Astrocyte of the spinal cord (primary cell): Measurements from ENCODE around the gene PLEKHA4.
"Not testable (repeated sequence)": the region's sequence is repeated elsewhere in the genome, so short reads cannot be mapped to it uniquely, and the experiment has no call there.

Source experiments
- DNase-seq: peaks from one replicate; pipeline ENCODE4 v3.0.0; 2011; ENCODE audit warnings: low read depth, low spot score
- H3K4me3 ChIP-seq: 2 replicates; pipeline ENCODE4 v1.5.1; 2011; ENCODE audit warnings: low read depth, mild to moderate bottlenecking, low read length, moderate library complexity
- CTCF ChIP-seq: IDR thresholded peaks from 2 replicates; pipeline ENCODE4 v1.5.1; 2012; ENCODE audit warnings: low read depth, mild to moderate bottlenecking, low read length, inconsistent platforms
- in situ Hi-C: cut with HindIII; loops from 2 replicates; pipeline ENCODE4 v1.10.0; 2017; ENCODE audit warnings: low sequenced_read_pairs

Gene PLEKHA4

GRCh38 chr19:48874303-48875135 is 6.1 kb upstream of the PLEKHA4 start:
- in situ Hi-C loops: no loop called here
- TF ChIP-seq CTCF: no peak
- peak; percentile 47 for DNase-seq
- peak overlapping the region; percentile 100 for H3K4me3 ChIP-seq

- in situ Hi-C loops: no loop called here
- DNase-seq: no peak
- no peak for TF ChIP-seq CTCF
- peak overlapping the region; percentile 100 for H3K4me3 ChIP-seq
Observed at GRCh38 chr19:48873476-48874302, 5.3 kb upstream of the PLEKHA4 start.

- in situ Hi-C loops: no loop called here
- H3K4me3 ChIP-seq: peak overlapping the region; percentile 100
- no peak for TF ChIP-seq CTCF
- DNase-seq: peak; percentile 95
Observed at GRCh38 chr19:48872884-48873475, 4.6 kb upstream of the PLEKHA4 start.

- H3K4me3 ChIP-seq: peak within 1 kb of the TSS; percentile 100
- in situ Hi-C loops: no loop called here
Observed at GRCh38 chr19:48872182-48872883, 3.9 kb upstream of the PLEKHA4 start, which contains the start of gene PPP1R15A. TSS of gene PPP1R15A (plus strand) at chr19:48872421. CDS start at chr19:48873234, 813 bp downstream.

GRCh38 chr19:48871471-48872181 is 3.2 kb upstream of the PLEKHA4 start:
- H3K4me3 ChIP-seq, in situ Hi-C loops, DNase-seq: not testable (repeated sequence)

More at GRCh38 chr19:48872182-48872883, 3.9 kb upstream of the PLEKHA4 start, which contains the start of gene PPP1R15A:
- peak; percentile 97 for DNase-seq
- no peak for TF ChIP-seq CTCF

- in situ Hi-C loops: no loop called here
- no peak for TF ChIP-seq CTCF
- no peak overlapping the region for H3K4me3 ChIP-seq
- DNase-seq: no peak
Observed at GRCh38 chr19:48870048-48870447, 1.6 kb upstream of the PLEKHA4 start.
